NCI-H526 (cell line): Measurements from ENCODE around the gene FOXI1.
A peak's percentile ranks its signal among the peaks of the same experiment; 100 is the strongest.

Source experiments
- DNase-seq, 2 experiments: peaks; one replicate each; lab custom pipeline; 2025; lab: John Stamatoyannopoulos, UW

Gene FOXI1

DNA sequence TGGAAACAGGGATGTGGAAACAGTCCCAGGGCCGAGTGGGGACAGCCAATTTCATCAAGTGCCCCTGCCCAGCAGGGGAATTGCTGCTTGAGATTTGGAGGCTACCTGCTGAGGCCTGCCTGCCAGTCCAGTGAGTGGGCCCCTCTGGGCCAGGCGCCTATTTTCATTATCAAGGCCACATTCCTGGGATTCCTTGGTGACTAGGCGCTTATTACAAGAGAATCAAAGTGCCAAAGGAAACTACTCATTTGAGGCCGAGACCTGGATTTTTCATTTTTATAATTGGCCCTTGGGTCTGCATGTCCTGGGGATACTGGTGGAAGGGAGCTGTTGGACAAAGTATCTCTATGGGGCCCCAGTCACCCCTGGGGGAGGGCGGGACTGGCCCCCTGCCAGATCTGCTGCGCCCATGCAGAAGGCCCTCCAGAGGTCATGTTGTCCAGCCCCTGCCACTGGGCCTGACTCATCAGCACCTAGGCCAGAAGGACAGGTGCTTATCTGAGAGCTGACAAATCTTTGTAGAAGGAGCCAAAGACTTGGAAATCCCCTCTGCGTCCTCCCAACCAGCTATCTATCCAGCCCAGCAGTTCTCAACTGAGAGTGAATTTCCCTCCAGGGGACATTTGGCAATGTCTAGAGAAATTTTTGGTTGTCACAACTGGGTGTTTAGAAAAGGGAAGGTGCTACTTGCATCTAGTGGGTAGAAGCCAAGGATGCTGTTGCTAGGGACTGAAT is 45.6 kb downstream of the FOXI1 start:
- no peak for DNase-seq

DNA sequence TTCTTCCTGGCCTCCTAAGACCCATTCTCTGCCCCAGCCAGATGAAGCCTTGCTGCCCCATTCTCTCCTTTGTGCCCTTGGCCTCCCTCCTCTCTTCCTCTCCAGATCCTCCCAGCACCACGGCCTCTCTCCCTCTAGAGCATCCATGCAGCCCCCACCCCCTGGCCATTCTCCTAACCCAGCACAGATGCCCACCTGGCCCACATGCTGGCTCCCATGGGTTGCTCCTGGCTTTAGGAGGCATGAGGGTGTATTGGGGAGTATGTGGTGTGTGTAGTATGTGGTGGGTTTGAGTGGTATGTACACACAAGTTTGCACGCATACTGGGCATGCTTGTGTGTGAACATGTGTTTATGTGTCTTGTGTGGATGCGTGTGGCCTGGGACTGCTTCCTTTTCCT is 47.1 kb downstream of the FOXI1 start:
- no peak for DNase-seq

DNA sequence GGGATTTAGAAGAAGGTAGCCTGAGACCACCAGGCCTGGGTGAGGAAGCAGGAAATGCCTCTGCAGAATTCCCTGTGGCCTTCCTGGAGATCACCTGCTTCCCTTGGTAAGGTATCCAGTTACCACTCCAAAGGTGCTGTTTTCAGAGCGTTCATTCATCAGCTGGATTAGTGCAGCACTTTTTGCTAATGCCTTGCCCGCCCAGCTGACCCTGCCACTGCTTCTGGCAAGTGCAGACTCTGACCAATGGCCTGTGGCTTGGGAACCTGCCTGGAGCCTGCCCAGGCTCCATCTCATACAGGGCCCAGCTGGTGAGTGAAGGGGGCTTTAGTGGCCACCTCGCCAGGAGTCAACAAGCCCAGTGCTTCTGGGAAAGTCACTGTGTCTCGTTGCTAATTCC is 48.6 kb downstream of the FOXI1 start:
- DNase-seq, result peak; percentile 80 to 85

DNA sequence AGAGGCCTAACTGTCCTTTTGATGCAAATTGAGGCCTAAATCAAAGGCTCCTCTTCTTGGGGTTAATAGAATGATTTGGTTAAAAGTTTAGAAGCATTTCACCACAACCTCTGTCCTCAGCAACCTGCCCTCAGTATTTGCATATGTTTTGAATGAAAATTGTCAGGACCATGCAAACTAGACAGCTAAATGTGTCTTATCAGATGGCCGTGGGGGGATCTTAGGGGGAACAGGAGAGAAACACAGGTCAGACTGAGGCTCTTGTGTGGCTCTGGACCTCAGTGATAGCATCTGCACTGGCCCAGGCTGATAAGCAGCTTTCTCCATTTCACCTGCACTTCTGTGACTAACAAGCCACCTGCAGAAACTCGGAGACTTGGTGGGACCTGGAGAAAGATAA is 49.0 kb downstream of the FOXI1 start:
- peak; percentile 95 to 99 for DNase-seq

DNA sequence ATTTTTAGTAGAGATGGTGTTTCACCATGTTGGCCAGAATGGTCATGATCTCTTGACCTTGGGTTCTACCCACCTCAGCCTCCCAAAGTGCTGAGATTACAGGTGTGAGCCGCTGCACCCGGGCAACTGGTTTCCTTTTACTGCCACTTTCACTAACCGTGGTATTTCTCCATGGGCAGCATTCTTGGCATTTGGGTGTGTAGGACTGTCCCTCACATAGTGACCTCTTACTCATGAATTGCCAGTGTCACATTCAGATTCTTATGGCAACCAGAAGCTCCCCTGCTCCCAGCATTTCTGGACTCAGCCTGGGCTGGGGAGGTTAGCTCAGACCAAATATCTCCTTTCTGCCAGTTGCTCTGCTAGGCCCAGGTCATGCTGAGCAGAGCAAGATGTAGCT is 50.1 kb downstream of the FOXI1 start:
- peak in 1 of 2 experiments; percentile 40 for DNase-seq

DNA sequence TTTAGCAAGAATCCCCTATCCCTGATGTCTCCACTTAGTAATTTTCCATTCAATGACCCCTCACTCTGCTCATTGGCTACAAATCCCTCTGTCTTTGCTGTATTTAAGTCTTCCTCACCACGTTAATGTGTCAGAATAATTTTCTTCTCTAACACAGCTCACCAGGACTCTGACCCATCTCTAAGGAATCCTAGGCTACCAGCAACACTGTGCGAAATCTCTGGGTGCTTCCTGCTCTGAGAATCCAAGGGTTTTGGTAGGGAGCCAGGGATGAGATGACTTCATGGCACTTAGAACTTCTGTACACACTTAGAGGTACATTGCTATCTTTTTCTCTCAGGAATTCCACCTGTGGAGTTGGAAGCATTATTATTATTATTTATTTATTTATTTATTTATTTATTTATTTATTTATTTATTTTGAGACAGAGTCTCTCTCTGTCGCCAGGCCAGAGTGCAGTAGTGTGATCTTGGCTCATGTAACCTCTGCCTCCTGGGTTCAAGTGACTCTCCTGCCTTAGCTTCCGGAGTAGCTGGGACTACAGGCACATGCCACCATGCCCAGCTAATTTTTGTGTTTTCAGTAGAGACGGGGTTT is 53.5 kb downstream of the FOXI1 start:
- DNase-seq, result no peak
